Activated naive CD8-positive, alpha-beta T cell treated with anti-CD3 and anti-CD28 coated beads for 36 hours (primary cell): ENCODE measurements around the gene ITGB7. TPM values are rescaled to one million over a fixed set of nuclear protein-coding genes. Genes with fewer than 3 reads are reported as not detected.
A peak's percentile ranks its signal among the peaks of the same experiment; 100 is the strongest.

Source experiments
- DNase-seq: peaks from one replicate; pipeline ENCODE4 v3.0.0; 2021
- H3K27ac Mint-ChIP-seq: one replicate; pipeline ENCODE4 v1.8.0; 2022; ENCODE audit warnings: mild to moderate bottlenecking, moderate library complexity, mixed read lengths
- H3K27me3 Mint-ChIP-seq: one replicate; pipeline ENCODE4 v1.8.0; 2022; ENCODE audit warnings: mild to moderate bottlenecking, mixed read lengths
- H3K36me3 Mint-ChIP-seq: one replicate; pipeline ENCODE4 v1.8.0; 2021; ENCODE audit warnings: mild to moderate bottlenecking, mixed read lengths
- H3K4me1 Mint-ChIP-seq: one replicate; pipeline ENCODE4 v1.8.0; 2021; ENCODE audit warnings: mixed read lengths
- H3K4me3 Mint-ChIP-seq: one replicate; pipeline ENCODE4 v1.8.0; 2022; ENCODE audit warnings: mild to moderate bottlenecking, moderate library complexity, mixed read lengths
- H3K9me3 Mint-ChIP-seq: one replicate; pipeline ENCODE4 v1.8.0; 2022; ENCODE audit warnings: mixed read lengths
- total RNA-seq, 2 experiments: library from RNA; stranded (reverse); gene quantifications; one replicate each; pipeline ENCODE4 v1.2.3, GENCODE V29; 2021

Gene ITGB7
- total RNA-seq, 2 experiments from 2014 or later = 102 to 105 TPM

DNA sequence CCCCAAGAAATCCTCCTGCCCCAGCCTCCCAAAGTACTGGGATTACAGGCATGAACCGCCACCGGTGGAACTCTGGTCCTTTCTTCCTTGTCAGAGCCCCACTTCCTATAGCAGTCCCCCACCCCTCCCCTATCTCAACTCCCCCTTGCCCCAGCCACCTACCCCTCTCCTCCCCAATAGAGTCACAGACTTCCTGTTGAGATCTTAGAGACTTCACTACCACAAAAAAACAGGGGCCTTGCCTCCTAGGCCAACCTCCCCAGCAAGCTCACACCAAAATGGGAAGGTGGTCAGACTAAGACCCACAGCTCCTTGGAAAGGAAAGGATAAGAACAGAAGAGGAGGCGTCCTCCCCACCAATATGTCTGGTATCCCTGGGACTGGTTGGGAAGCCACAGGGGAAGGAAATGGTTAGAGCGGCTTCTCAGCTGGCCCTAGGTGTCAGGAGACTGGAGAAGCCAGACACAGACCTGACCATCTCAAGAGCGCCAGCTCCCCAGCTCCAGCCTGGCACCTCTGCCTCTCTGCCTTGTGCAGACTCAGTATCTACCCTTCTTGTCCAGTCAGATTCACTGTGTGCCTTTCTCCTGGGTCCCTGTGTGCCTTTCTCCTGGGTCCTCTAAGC is 8.5 kb downstream of the ITGB7 start:
- Mint-ChIP-seq H3K4me3 (peak overlapping the region; percentile 74), H3K27ac (peak overlapping the region; percentile 87), H3K27me3 (no peaks in the 10 kb centered on the region), H3K4me1 (peaks cover 49% of the 10 kb centered on the region), H3K9me3 (peaks cover 5% of the 10 kb centered on the region), H3K36me3 (peaks cover 48% of the 10 kb centered on the region)
- no peak for DNase-seq

DNA sequence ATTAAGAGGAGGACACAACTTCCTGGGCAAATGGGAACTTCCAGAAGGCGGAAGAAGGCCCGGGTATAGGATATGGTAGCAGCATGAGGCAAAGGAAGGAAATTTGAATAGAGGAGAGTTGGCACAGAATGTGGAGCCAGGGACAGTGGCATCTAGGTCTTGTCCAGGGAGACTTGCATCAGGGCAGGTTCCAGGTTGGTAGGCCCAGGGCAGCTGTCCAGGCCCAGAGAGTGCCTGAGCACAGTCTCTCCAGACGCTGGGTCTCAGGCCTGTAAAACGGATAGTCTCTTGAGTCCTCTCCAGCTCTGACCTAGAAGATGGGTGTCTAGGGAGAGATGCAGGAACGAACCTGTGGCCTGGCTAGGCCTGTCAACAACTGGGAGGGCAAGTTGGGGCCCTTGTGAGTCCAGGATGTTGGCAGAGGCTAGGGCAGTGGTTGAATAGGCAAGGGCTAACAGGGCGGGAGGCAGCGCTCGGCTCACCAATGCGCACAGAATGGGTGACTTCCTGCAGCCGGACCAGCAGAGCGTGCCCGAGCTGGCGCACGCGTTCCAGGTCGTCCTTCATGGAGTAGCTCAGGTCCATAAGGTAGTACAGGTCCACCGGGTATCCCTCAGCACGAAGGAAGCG is 9.9 kb downstream of the ITGB7 start:
- no peaks in the 10 kb centered on the region for H3K27me3 Mint-ChIP-seq
- H3K36me3 Mint-ChIP-seq = peaks cover 45% of the 10 kb centered on the region
- no peak overlapping the region for H3K27ac Mint-ChIP-seq
- H3K4me3 Mint-ChIP-seq = no peak overlapping the region
- H3K9me3 Mint-ChIP-seq = peaks cover 2% of the 10 kb centered on the region
- DNase-seq = no peak
- H3K4me1 Mint-ChIP-seq = peaks cover 43% of the 10 kb centered on the region

DNA sequence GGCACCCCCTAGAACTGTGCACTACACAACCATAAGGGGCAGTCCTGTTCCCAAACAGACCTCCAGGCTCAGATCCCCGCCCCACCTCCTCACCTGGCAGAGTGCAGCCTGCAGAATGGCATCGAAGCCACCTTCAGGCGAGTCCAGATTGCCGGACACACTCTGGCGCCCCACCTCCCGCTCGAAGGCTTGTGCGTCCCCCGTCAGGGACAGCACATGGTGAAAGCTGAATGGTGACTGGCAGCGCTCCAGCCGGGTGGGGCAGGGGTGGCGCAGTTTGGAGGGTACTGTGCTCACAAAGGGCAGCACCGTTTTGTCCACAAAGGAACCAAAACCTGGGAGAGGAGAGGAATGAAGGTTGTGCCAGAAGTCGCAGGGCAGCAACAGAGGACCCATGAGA is 10.6 kb downstream of the ITGB7 start:
- Mint-ChIP-seq H3K27me3 (no peaks in the 10 kb centered on the region), H3K4me3 (no peak overlapping the region), H3K27ac (no peak overlapping the region), H3K4me1 (peaks cover 39% of the 10 kb centered on the region), H3K36me3 (peaks cover 45% of the 10 kb centered on the region), H3K9me3 (peaks cover 2% of the 10 kb centered on the region)
- DNase-seq = no peak

DNA sequence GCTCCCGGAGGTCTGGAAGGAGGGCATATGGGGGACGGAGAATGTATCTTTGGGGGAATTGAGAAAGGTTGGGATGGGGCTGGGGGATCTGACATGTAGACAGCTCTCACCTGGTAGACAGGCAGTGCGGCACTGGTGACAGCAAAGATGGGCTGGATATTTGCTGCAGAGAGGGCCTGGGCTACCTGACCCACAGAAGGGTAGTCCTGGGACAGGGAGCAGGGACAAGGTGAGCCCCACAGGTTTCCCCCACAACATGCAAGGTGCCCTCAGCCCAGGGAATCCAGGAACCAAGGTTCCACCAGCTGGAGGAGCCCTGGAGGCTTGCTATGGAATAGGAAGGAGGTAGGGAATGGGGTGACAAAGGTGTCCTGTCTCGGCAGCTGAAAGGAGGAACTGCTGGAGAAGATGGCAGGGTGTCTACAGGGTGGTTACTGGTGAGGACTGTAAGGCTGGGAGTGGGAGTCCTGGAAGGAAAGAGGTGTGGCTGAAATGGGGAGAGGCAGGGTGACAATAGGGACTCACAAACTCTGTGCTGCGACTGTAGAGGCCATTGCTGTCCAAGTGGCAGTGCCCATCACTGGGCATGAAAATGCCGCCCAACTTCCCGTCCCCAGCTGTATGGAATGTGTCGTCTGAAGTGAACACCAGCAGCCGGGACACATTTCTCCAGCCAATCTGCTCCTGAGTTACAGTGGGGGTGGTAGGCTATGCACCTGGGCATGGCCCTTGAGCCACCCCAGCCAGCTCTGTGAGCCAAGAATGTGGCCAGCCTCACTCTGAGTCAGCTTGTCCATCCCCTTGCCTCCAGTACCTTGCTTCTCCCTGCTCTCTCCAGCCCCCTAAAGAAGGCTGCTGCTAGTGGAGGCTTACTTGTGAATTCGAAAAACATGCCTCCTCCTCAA is 11.3 kb downstream of the ITGB7 start:
- peaks cover 40% of the 10 kb centered on the region for H3K36me3 Mint-ChIP-seq

DNA sequence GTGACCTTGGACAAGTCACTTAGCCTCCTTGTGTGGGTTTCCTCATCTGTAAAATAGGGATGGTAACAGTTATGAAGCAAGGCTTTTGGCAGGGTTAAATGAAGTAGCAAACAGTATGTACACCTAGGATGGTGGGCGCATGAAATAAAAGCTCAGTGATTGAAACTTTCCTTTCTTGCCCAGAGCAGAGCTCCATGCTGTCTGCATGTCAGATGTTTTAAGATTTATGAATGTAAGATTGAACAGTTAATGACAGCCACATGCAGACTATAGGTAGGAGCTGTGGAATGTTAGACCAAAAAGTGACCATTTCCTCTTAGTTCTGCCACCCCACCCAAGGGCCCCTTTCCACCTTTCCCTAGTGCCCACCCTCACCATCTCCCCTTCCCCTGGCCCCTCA is 12.1 kb downstream of the ITGB7 start:
- Mint-ChIP-seq H3K9me3 (no peaks in the 10 kb centered on the region), H3K4me1 (peaks cover 34% of the 10 kb centered on the region), H3K27ac (no peak overlapping the region), H3K4me3 (no peak overlapping the region), H3K36me3 (peaks cover 33% of the 10 kb centered on the region), H3K27me3 (no peaks in the 10 kb centered on the region)
- DNase-seq = no peak

More for the DNA sequence above, 11.3 kb downstream of the ITGB7 start:
- Mint-ChIP-seq H3K4me1 (peaks cover 36% of the 10 kb centered on the region), H3K27me3 (no peaks in the 10 kb centered on the region), H3K4me3 (no peak overlapping the region), H3K27ac (no peak overlapping the region), H3K9me3 (no peaks in the 10 kb centered on the region)
- DNase-seq = no peak

- DNase-seq = no peak
- H3K27ac Mint-ChIP-seq = peak overlapping the region; percentile 22
These were observed 12.9 kb downstream of the ITGB7 start for GRCh38 chr12:53193985-53194716.

GRCh38 chr12:53193040-53193439 is 14.0 kb downstream of the ITGB7 start:
- Mint-ChIP-seq H3K9me3 (no peaks in the 10 kb centered on the region), H3K27me3 (no peaks in the 10 kb centered on the region), H3K4me1 (peaks cover 26% of the 10 kb centered on the region), H3K27ac (no peak overlapping the region), H3K4me3 (no peak overlapping the region), H3K36me3 (peaks cover 23% of the 10 kb centered on the region)
- no peak for DNase-seq

More at GRCh38 chr12:53193985-53194716, 12.9 kb downstream of the ITGB7 start:
- H3K4me3 Mint-ChIP-seq = no peak overlapping the region
- H3K36me3 Mint-ChIP-seq = peaks cover 28% of the 10 kb centered on the region
- H3K4me1 Mint-ChIP-seq = peaks cover 35% of the 10 kb centered on the region
- H3K27me3 Mint-ChIP-seq = no peaks in the 10 kb centered on the region
- H3K9me3 Mint-ChIP-seq = no peaks in the 10 kb centered on the region

DNA sequence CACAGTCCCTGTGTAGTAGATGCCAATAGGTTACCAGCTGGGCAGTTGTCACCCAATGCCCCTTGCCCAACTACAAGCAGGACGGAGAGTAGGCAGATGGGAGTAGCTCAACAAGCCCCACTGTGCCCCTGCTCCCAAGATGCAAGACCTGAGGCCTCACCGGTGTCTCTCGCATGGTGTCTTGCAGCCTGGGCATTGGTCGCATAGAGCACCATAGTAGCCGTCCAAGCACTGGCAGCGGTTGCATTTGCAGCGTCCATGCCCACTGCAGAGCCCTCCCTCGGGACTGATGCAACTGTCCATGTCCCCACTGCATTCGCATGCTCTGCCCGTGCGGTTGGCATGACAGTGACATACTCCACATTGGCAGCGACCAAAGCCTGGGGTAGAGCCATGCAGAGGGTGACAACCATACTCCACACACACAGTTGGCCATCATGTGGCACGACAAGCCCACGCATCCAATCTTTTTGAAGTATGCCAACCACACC is 14.5 kb downstream of the ITGB7 start:
- Mint-ChIP-seq H3K27me3 (no peaks in the 10 kb centered on the region), H3K4me3 (no peak overlapping the region), H3K36me3 (peaks cover 21% of the 10 kb centered on the region), H3K4me1 (peaks cover 24% of the 10 kb centered on the region), H3K27ac (no peak overlapping the region), H3K9me3 (no peaks in the 10 kb centered on the region)
- DNase-seq = no peak

DNA sequence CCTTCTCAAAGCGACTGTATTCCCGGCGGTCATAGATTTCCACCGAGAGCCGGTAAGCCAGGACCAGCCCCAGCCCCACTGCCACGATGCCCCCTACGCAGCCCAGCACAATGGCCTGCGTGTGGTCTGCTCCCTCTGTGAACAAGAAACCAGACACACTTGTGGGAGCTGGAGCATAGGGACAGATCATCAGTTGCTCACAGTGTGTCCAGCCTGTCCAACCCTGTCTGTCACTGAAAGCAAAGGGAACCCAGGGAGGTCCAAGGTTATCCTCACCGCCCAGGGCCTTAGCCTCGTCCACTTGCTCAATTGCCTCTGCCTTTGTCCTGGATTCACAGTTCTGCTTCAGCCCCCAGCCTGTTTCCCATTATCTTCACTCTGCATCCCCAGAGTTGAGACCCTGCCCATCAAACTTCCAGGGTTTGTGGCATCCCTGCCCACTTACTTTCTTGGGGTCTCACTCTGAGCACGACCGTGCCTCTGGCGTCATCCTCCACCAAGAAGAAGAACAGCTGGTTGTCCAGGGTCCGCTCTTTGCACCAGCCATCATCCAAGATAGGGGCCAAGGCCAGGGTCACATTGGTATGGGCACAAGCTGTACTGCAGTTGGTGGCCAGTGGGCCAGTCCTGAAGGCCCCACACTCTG is 15.0 kb downstream of the ITGB7 start:
- no peaks in the 10 kb centered on the region for H3K9me3 Mint-ChIP-seq
- H3K27me3 Mint-ChIP-seq = no peaks in the 10 kb centered on the region
- peaks cover 21% of the 10 kb centered on the region for H3K4me1 Mint-ChIP-seq
- DNase-seq = no peak
- no peak overlapping the region for H3K27ac Mint-ChIP-seq
- H3K36me3 Mint-ChIP-seq = peaks cover 24% of the 10 kb centered on the region
- peak overlapping the region; percentile 18 for H3K4me3 Mint-ChIP-seq

DNA sequence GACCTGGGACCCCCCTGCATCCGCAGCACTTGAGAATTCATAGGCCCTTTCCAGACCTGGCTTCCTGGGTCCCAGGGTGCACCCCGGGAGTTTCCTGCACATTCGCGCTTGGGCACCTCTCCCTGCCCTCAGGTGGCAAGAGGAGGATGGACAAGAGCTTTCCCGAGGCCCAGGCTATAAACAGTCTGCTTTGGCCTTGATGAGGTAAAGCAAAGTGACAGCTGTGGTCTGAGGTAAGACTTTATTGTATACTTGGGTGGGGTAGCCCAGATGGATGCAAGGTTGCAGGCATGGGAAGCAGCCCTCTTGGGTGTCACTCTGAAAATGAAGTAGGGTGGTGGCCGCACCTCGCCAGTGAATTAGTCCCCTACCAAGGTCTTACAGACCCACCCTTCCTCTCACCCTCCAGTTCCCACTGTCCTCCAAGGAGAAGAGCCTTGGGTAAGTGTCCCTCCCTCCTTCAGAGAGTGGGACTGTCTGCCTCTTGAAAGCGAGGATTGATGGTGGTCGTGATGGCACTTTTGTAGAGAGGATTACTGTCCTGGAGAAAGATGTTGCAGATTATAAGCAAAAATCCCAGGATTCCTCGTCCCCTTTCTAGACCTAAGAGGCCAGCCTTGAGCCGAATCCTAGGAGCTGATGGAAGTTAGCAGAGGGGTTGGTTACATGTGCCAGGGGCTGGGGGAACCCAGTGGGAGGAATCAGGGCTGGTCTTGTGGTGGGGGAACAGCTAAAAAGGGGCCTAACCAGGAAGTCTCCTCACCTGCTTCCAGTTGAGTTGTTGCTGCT is 15.8 kb downstream of the ITGB7 start:
- peaks cover 19% of the 10 kb centered on the region for H3K4me1 Mint-ChIP-seq
- H3K4me3 Mint-ChIP-seq = no peak overlapping the region
- DNase-seq = no peak
- H3K36me3 Mint-ChIP-seq = peaks cover 17% of the 10 kb centered on the region
- no peaks in the 10 kb centered on the region for H3K9me3 Mint-ChIP-seq
- H3K27ac Mint-ChIP-seq = no peak overlapping the region
- no peaks in the 10 kb centered on the region for H3K27me3 Mint-ChIP-seq

GRCh38 chr12:53190108-53190729 is 16.8 kb downstream of the ITGB7 start:
- DNase-seq = peak; percentile 60
- no peak overlapping the region for H3K4me3 Mint-ChIP-seq
- no peaks in the 10 kb centered on the region for H3K27me3 Mint-ChIP-seq
- peaks cover 21% of the 10 kb centered on the region for H3K36me3 Mint-ChIP-seq
- H3K4me1 Mint-ChIP-seq = peaks cover 20% of the 10 kb centered on the region
- H3K9me3 Mint-ChIP-seq = no peaks in the 10 kb centered on the region
- H3K27ac Mint-ChIP-seq = peak overlapping the region; percentile 60

DNA sequence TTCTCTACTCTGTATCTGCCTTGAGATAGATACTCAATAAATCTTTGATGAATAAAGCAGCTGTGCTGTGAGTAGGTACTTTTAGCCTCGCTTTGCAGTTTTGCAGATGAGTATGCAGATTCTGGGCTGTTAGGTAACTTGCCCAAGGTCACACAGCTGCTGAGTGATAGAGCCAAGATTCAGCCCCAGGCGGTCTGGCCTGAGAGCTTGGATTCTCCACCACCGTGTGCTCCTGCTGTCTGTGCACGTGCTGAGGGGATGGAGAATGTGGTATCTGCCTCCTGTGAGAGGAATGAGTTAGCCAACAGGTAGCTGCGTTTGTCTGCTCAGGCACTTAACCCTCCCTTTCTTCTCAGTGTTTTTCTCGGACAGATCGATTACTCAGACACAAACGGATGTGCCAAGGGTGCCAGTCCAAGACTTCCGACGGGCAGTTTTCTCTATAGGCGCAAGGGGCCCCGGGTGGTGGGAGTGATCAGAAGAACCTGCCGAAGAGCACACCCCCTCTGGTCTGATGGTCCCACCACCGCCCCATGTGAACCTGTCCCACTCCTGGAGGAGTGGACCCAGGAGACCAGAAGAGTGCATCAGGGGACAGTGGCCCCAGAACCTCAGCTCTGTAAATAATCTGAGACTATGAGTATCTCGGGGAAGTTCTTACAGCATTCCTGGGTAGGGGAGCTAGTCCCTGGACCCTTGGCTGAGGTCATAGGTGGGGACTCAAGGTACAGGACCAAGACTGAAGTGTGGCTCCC is 19.7 kb downstream of the ITGB7 start:
- Mint-ChIP-seq H3K27ac (no peak overlapping the region), H3K4me1 (peaks cover 42% of the 10 kb centered on the region), H3K36me3 (peaks cover 24% of the 10 kb centered on the region)

DNA sequence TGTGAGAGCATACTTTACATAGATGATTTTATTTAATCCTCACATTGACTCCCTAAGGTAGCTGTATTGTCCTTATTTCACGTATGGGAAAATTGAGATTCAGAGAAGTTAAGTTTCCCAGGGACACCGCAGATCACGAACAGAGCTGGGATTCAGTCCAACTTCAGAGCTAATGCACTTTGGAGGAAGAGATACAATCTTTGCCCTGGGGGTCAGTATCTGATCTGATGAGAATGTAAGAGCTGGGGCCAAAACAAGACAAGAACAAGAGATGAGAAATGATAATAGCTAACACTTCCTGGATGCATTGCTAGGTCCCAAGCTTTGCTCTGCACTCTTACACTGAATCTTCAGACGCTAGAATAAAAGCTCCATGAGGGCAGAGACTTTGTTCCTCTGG is 20.3 kb downstream of the ITGB7 start:
- no peak for DNase-seq
- H3K4me3 Mint-ChIP-seq = no peak overlapping the region
- peaks cover 30% of the 10 kb centered on the region for H3K36me3 Mint-ChIP-seq
- H3K27me3 Mint-ChIP-seq = no peaks in the 10 kb centered on the region
- peaks cover 47% of the 10 kb centered on the region for H3K4me1 Mint-ChIP-seq
- no peak overlapping the region for H3K27ac Mint-ChIP-seq
- peaks cover 2% of the 10 kb centered on the region for H3K9me3 Mint-ChIP-seq

More for the DNA sequence above, 19.7 kb downstream of the ITGB7 start:
- no peaks in the 10 kb centered on the region for H3K27me3 Mint-ChIP-seq
- DNase-seq = no peak
- no peaks in the 10 kb centered on the region for H3K9me3 Mint-ChIP-seq
- H3K4me3 Mint-ChIP-seq = no peak overlapping the region
